Skeletal muscle satellite cell (primary cell): Measurements from ENCODE around the gene CDK1.

Experiments
- H3K27me3 ChIP-seq: 2 replicates; pipeline ENCODE4 v1.7.0; 2013; ENCODE audit warnings: low read length; ENCODE audit not compliant: control insufficient read depth, insufficient read depth
- H3K36me3 ChIP-seq: 2 replicates; pipeline ENCODE4 v1.7.0; 2013; ENCODE audit warnings: mild to moderate bottlenecking, control low read depth, low read length; ENCODE audit not compliant: insufficient read depth
- H3K4me1 ChIP-seq: 2 replicates; pipeline ENCODE4 v1.7.0; 2013; ENCODE audit warnings: low read length; ENCODE audit not compliant: control insufficient read depth, insufficient read depth
- H3K4me2 ChIP-seq: 2 replicates; pipeline ENCODE4 v1.7.0; 2013; ENCODE audit warnings: mild to moderate bottlenecking, low read length
- H3K4me3 ChIP-seq: 2 replicates; pipeline ENCODE4 v1.7.0; 2013; ENCODE audit warnings: low read length
- H3K9ac ChIP-seq: 2 replicates; pipeline ENCODE4 v1.7.0; 2013; ENCODE audit warnings: mild to moderate bottlenecking, low read depth, low read length, moderate library complexity
- H3K9me3 ChIP-seq: replicated peaks from 2 replicates; pipeline ENCODE4 v1.7.0; 2013; ENCODE audit warnings: mild to moderate bottlenecking, control low read depth, low read length

CDK1 gene

GRCh38 chr10:60778971-60779796 is 906 bp downstream of the CDK1 start:
- H3K27me3 ChIP-seq = no peaks in the 10 kb centered on the region
- H3K4me2 ChIP-seq = peak overlapping the region; percentile 95
- H3K4me3 ChIP-seq = peak overlapping the region; percentile 87
- H3K9ac ChIP-seq = peak overlapping the region; percentile 82
- peaks cover 33% of the 10 kb centered on the region for H3K4me1 ChIP-seq
- no peaks in the 10 kb centered on the region for H3K9me3 ChIP-seq
- peaks cover 3% of the 10 kb centered on the region for H3K36me3 ChIP-seq

- Histone ChIP-seq H3K36me3 (peaks cover 3% of the 10 kb centered on the region), H3K4me3 (peak overlapping the region; percentile 38), H3K27me3 (no peaks in the 10 kb centered on the region), H3K9ac (peak overlapping the region; percentile 38), H3K9me3 (no peaks in the 10 kb centered on the region), H3K4me1 (peaks cover 33% of the 10 kb centered on the region), H3K4me2 (peak overlapping the region; percentile 95)
Measured at GRCh38 chr10:60781661-60782060, 3.4 kb downstream of the CDK1 start.

- H3K9ac ChIP-seq = no peak overlapping the region
- H3K36me3 ChIP-seq = peaks cover 3% of the 10 kb centered on the region
- peaks cover 33% of the 10 kb centered on the region for H3K4me1 ChIP-seq
- no peak overlapping the region for H3K4me2 ChIP-seq
- no peak overlapping the region for H3K4me3 ChIP-seq
- no peaks in the 10 kb centered on the region for H3K9me3 ChIP-seq
- no peaks in the 10 kb centered on the region for H3K27me3 ChIP-seq
Measured at GRCh38 chr10:60784641-60785040, 6.4 kb downstream of the CDK1 start.

GRCh38 chr10:60788544-60788943 is 10.3 kb downstream of the CDK1 start:
- Histone ChIP-seq H3K9ac (no peak overlapping the region), H3K4me3 (no peak overlapping the region), H3K9me3 (no peaks in the 10 kb centered on the region), H3K36me3 (peaks cover 8% of the 10 kb centered on the region), H3K4me2 (peak overlapping the region; percentile 10), H3K27me3 (no peaks in the 10 kb centered on the region), H3K4me1 (no peaks in the 10 kb centered on the region)

GRCh38 chr10:60789340-60789739 is 11.1 kb downstream of the CDK1 start:
- Histone ChIP-seq H3K36me3 (peaks cover 9% of the 10 kb centered on the region), H3K4me3 (no peak overlapping the region), H3K9ac (no peak overlapping the region), H3K4me2 (no peak overlapping the region), H3K27me3 (no peaks in the 10 kb centered on the region), H3K9me3 (no peaks in the 10 kb centered on the region), H3K4me1 (no peaks in the 10 kb centered on the region)

GRCh38 chr10:60794953-60795352 is 16.7 kb downstream of the CDK1 start:
- Histone ChIP-seq H3K4me1 (no peaks in the 10 kb centered on the region), H3K36me3 (peaks cover 24% of the 10 kb centered on the region), H3K9ac (no peak overlapping the region), H3K4me2 (no peak overlapping the region), H3K27me3 (no peaks in the 10 kb centered on the region), H3K4me3 (no peak overlapping the region), H3K9me3 (no peaks in the 10 kb centered on the region)

- no peak overlapping the region for H3K4me2 ChIP-seq
- H3K27me3 ChIP-seq = no peaks in the 10 kb centered on the region
- no peak overlapping the region for H3K9ac ChIP-seq
- peaks cover 24% of the 10 kb centered on the region for H3K36me3 ChIP-seq
- H3K9me3 ChIP-seq = no peaks in the 10 kb centered on the region
- H3K4me3 ChIP-seq = no peak overlapping the region
- H3K4me1 ChIP-seq = no peaks in the 10 kb centered on the region
Measured at GRCh38 chr10:60795465-60796202, 17.4 kb downstream of the CDK1 start.

- no peak overlapping the region for H3K9ac ChIP-seq
- no peak overlapping the region for H3K4me3 ChIP-seq
- peaks cover 24% of the 10 kb centered on the region for H3K36me3 ChIP-seq
- H3K4me2 ChIP-seq = no peak overlapping the region
- H3K4me1 ChIP-seq = no peaks in the 10 kb centered on the region
- H3K27me3 ChIP-seq = no peaks in the 10 kb centered on the region
- H3K9me3 ChIP-seq = no peaks in the 10 kb centered on the region
Measured at GRCh38 chr10:60796481-60796880, 18.2 kb downstream of the CDK1 start.

- H3K36me3 ChIP-seq = peaks cover 24% of the 10 kb centered on the region
- no peak overlapping the region for H3K4me2 ChIP-seq
- no peaks in the 10 kb centered on the region for H3K4me1 ChIP-seq
- H3K9me3 ChIP-seq = no peaks in the 10 kb centered on the region
- no peak overlapping the region for H3K9ac ChIP-seq
- H3K27me3 ChIP-seq = no peaks in the 10 kb centered on the region
- no peak overlapping the region for H3K4me3 ChIP-seq
Measured at GRCh38 chr10:60797200-60797599, 18.9 kb downstream of the CDK1 start.

- H3K9me3 ChIP-seq = no peaks in the 10 kb centered on the region
- H3K4me2 ChIP-seq = no peak overlapping the region
- no peaks in the 10 kb centered on the region for H3K27me3 ChIP-seq
- H3K4me3 ChIP-seq = no peak overlapping the region
- H3K4me1 ChIP-seq = no peaks in the 10 kb centered on the region
- H3K9ac ChIP-seq = no peak overlapping the region
- H3K36me3 ChIP-seq = peaks cover 19% of the 10 kb centered on the region
Measured at GRCh38 chr10:60798031-60798430, 19.8 kb downstream of the CDK1 start.

- Histone ChIP-seq H3K4me2 (no peak overlapping the region), H3K9ac (no peak overlapping the region), H3K27me3 (no peaks in the 10 kb centered on the region), H3K4me1 (no peaks in the 10 kb centered on the region), H3K9me3 (no peaks in the 10 kb centered on the region), H3K4me3 (no peak overlapping the region), H3K36me3 (peaks cover 19% of the 10 kb centered on the region)
Measured at GRCh38 chr10:60798870-60799269, 20.6 kb downstream of the CDK1 start.
